Measurements from ENCODE around the gene C3. TPM values are rescaled to one million over a fixed set of nuclear protein-coding genes. Genes with fewer than 3 reads are reported as not detected.

C3 gene
- total RNA-seq, 6 experiments from 2014 or later: 0.82 to 1.5 (median 1.2) TPM

DNA sequence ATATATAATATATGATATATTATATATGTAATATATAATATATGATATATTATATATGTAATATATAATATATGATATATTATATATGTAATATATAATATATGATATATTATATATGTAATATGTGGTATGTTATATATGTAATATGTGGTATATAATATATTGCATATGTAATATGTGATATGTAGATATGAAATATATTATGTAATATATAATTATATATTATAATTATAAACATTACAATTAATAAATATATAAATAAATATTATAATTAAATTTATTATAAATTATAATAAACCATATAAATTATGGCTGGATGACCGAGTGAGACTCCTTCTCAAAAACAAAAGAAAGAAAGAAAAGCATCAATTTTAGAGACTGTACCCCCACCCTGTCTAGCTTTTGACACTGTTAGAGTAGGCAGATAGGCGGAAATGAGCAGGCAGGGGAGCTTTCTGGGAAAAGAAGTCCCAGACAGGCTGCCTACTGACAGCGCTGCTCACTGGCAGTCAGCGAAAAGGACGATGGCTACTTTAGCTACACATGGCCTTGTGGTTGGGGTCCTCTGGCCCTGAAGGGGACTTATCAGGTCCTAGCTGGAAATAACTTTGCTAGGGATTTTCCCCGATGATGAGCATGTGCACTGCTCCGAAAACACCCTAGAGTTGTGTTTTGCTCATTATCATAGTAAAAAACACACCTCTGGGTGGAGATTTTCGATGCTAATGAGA, 19.7 kb downstream of the C3 start:
- TF ChIP-seq, protein P1, sequence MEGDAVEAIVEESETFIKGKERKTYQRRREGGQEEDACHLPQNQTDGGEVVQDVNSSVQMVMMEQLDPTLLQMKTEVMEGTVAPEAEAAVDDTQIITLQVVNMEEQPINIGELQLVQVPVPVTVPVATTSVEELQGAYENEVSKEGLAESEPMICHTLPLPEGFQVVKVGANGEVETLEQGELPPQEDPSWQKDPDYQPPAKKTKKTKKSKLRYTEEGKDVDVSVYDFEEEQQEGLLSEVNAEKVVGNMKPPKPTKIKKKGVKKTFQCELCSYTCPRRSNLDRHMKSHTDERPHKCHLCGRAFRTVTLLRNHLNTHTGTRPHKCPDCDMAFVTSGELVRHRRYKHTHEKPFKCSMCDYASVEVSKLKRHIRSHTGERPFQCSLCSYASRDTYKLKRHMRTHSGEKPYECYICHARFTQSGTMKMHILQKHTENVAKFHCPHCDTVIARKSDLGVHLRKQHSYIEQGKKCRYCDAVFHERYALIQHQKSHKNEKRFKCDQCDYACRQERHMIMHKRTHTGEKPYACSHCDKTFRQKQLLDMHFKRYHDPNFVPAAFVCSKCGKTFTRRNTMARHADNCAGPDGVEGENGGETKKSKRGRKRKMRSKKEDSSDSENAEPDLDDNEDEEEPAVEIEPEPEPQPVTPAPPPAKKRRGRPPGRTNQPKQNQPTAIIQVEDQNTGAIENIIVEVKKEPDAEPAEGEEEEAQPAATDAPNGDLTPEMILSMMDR (IDR thresholded peaks at IDR 0.05): no peak
- DNase-seq: no peak
- H3K36me3 Mint-ChIP-seq (ENCODE audit: low read depth): no peaks in the 10 kb centered on the region
- H3K27ac Mint-ChIP-seq: no peak overlapping the region
- no peaks in the 10 kb centered on the region for H3K4me1 Mint-ChIP-seq (ENCODE audit: low read depth)
- H3K4me3 Mint-ChIP-seq: no peak overlapping the region
- H3K27me3 Mint-ChIP-seq (ENCODE audit: insufficient read depth): peaks cover 20% of the 10 kb centered on the region
- H3K9me3 Mint-ChIP-seq: no peaks in the 10 kb centered on the region

DNA sequence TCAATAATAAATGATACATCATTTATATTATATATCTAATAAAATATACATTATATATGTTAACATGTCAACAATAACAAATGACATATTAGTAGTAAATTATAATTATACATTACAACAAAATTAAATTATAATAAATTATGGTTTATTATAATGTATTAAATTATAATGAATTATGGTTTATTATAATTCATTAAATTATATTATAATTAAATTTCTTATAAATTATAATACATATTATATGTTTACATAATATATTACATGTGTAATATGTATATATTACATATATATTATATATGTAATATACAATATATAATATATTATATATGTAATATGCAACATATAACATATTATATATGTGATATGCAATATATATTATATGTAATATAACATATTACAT, 20.5 kb downstream of the C3 start:
- Mint-ChIP-seq H3K36me3 (ENCODE audit: low read depth) (no peaks in the 10 kb centered on the region), H3K9me3 (no peaks in the 10 kb centered on the region), H3K4me1 (ENCODE audit: low read depth) (no peaks in the 10 kb centered on the region), H3K4me3 (no peak overlapping the region), H3K27ac (no peak overlapping the region), H3K27me3 (ENCODE audit: insufficient read depth) (peaks cover 20% of the 10 kb centered on the region)
- no peak for DNase-seq
- TF ChIP-seq, protein P1 (IDR thresholded peaks at IDR 0.05): no peak

DNA sequence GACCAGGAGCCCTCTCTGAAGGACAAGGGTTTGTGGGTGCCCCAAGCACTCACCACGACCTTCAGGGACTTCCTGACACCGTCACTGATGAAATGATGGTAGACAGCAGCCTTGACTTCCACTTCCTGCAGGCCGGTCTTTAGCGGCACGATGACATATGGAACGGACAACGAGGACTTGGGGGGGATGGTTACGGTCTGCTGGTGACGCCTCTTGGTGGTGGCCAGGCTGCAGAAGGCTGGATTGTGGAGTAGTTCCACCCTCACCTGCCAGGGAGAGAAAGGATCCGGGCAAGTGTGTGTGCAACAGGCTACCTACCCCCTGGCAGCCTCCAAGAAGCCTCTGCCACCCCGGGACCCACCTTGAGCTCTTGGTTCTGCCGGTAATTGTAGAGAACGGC, 23.2 kb downstream of the C3 start:
- TF ChIP-seq, protein P1 (IDR thresholded peaks at IDR 0.05): no peak
- H3K9me3 Mint-ChIP-seq: no peaks in the 10 kb centered on the region; the same call in 1 of the 2 replicates
- peaks cover 7% of the 10 kb centered on the region; the same call in 1 of the 2 replicates for H3K27me3 Mint-ChIP-seq (ENCODE audit: insufficient read depth)
- H3K4me1 Mint-ChIP-seq (ENCODE audit: low read depth): no peaks in the 10 kb centered on the region
- DNase-seq: no peak
- H3K4me3 Mint-ChIP-seq: no peak overlapping the region
- no peaks in the 10 kb centered on the region for H3K36me3 Mint-ChIP-seq (ENCODE audit: low read depth)
- no peak overlapping the region for H3K27ac Mint-ChIP-seq

DNA sequence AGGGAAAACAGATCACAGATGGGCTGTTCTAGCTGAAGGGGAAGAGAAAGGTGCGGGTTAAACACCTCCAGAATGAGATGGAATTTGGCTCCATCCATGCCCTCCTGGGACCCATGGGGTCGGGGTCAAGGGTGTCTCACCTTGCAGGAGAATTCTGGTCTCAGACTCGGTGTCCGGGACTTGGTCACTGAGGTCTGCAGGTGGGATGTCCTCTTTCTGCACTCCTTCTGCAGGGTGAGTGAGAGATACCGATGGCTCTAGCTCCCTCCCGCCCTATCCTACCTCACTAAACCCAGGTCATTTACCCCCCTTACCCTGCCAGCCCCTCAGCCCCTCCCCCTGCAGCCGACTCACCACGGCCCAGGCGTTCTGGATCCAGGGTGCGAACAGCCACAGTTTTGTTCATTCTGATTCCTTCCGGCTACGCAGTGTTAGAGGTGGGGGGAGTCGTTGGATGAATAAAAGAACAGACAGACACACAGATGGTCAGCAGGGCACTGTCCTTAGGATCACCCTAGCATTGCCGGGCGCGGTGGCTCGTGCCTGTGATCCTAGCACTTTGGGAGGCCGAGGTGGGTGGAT, 24.1 kb downstream of the C3 start:
- DNase-seq: no peak
- H3K36me3 Mint-ChIP-seq (ENCODE audit: low read depth): no peaks in the 10 kb centered on the region
- H3K27me3 Mint-ChIP-seq (ENCODE audit: insufficient read depth): peaks cover 4% of the 10 kb centered on the region
- no peaks in the 10 kb centered on the region for H3K4me1 Mint-ChIP-seq (ENCODE audit: low read depth)
- no peak overlapping the region for H3K4me3 Mint-ChIP-seq
- H3K9me3 Mint-ChIP-seq: no peaks in the 10 kb centered on the region; the same call in 1 of the 2 replicates
- TF ChIP-seq, protein P1 (IDR thresholded peaks at IDR 0.05): no peak
- H3K27ac Mint-ChIP-seq: no peak overlapping the region

DNA sequence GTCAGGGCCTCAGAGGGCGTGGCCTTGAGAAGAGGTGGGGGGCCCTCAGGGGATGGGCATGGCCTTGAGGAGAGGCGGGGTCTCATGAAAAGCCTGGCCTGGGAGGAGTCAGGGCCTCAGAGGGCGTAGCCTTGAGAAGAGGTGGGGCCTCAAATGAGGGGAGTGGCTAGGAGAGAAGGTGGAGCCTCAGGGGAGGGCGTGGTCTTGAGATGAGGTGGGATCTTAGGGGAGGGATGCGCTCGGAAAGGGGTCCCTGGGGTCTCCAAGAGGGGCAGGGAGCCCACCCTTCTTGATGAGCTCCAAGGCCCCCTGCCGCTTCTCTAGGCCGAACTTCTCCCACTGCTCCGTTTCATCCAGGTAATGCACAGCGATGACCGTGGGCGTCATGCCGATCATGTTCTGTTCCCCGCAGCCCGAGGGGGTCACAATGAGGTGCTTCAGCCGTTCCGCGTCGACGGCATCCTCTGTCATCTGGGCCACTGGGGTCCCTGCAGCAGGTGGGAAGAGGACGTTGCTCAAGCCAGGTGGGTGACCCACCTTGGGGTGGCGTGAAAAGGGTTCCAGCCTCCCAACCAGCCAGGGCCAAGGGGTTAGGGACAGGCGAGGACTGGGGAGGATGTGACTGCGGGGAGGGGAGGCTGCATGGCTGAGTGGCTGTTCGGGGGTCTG, 26.2 kb downstream of the C3 start:
- Mint-ChIP-seq H3K4me1 (ENCODE audit: low read depth) (no peaks in the 10 kb centered on the region), H3K27ac (no peak overlapping the region), H3K9me3 (no peaks in the 10 kb centered on the region; the same call in 1 of the 2 replicates), H3K4me3 (no peak overlapping the region), H3K27me3 (ENCODE audit: insufficient read depth) (peaks cover 4% of the 10 kb centered on the region), H3K36me3 (ENCODE audit: low read depth) (no peaks in the 10 kb centered on the region)
- no peak for DNase-seq
- TF ChIP-seq, protein P1 (IDR thresholded peaks at IDR 0.05): no peak

Measured in HFFc6 (cell line).